Activated CD4-positive, alpha-beta T cell treated with anti-CD3 and anti-CD28 coated beads, Interleukin-2, amount 10 ng/mL, durations not matched to agents 24 days and 14 days (primary cell): ENCODE measurements around the gene GCHFR. TPM values are rescaled to one million over a fixed set of nuclear protein-coding genes. Genes with fewer than 3 reads are reported as not detected.

Experiments used
- total RNA-seq: library from RNA; stranded (reverse); gene quantifications from 2 replicates; pipeline ENCODE4 v1.2.3, GENCODE V29; 2022

The GCHFR gene
- total RNA-seq, 1 donor from 2014 or later, result 34.7 TPM

Other genes with a start within 250 kb of the GCHFR start
- 29.9 and 33.5 TPM in 2 replicates for gene CCDC32, start 199.0 kb upstream of the GCHFR start, total RNA-seq
- gene RPUSD2, start 194.8 kb upstream of the GCHFR start, total RNA-seq, result 19.3 and 20.5 TPM in 2 replicates
- gene KNL1, start 169.8 kb upstream of the GCHFR start, total RNA-seq, result 25.3 and 25.6 TPM in 2 replicates
- gene RAD51, start 68.9 kb upstream of the GCHFR start, total RNA-seq, result 67.5 and 70.3 TPM in 2 replicates
- 36.1 and 38.9 TPM in 2 replicates for gene RMDN3, start 8.8 kb upstream of the GCHFR start, total RNA-seq
- gene C15orf62, start 5.9 kb downstream of the GCHFR start, total RNA-seq, result 0.43 and 0.51 TPM in 2 replicates
- gene ZFYVE19, start 43.0 kb downstream of the GCHFR start, total RNA-seq, result 35.6 and 37.6 TPM in 2 replicates
- gene DNAJC17, start 43.4 kb downstream of the GCHFR start, total RNA-seq, result 53.8 and 54.3 TPM in 2 replicates
- not detected in 2 replicates for gene PPP1R14D, start 64.6 kb downstream of the GCHFR start, total RNA-seq
- gene SPINT1, start 80.0 kb downstream of the GCHFR start, total RNA-seq, result 11.3 and 12.9 TPM in 2 replicates
- gene RHOV, start 110.2 kb downstream of the GCHFR start, total RNA-seq, result 1.0 and 1.5 TPM in 2 replicates
- 11.2 and 11.3 TPM in 2 replicates for gene VPS18, start 130.4 kb downstream of the GCHFR start, total RNA-seq
- gene DLL4, start 165.3 kb downstream of the GCHFR start, total RNA-seq, result 0.33 TPM in 1 of 2 replicates, not detected in the other
- 8.4 and 9.8 TPM in 2 replicates for gene CHAC1, start 189.4 kb downstream of the GCHFR start, total RNA-seq